Panc1 (cell line): ENCODE data around the gene ROBO3. TPM values are rescaled to one million over a fixed set of nuclear protein-coding genes. Genes with fewer than 3 reads are reported as not detected.

Experiments
- ATAC-seq: fragments of 200-7000 bp; cut with Tn5 transposase; 2 replicates; pipeline ENCODE4 v1.9.1; 2020; ENCODE audit warnings: mild to moderate bottlenecking, moderate library complexity
- BruUV-seq: library from RNA; stranded (reverse); fragments of 400-500 nt; replicated peaks from 2 replicates; lab custom pipeline; 2021; lab: Mats Ljungman, UMichigan
- CTCF ChIA-PET: fragments of 300-600 bp; sonication (Branson Sonifier 250); formaldehyde crosslinking; loops from one replicate; lab custom pipeline; 2022; ENCODE audit warnings: antibody characterized with exemption; lab: Charles Lee
- POLR2A ChIA-PET: fragments of 300-600 bp; sonication (Branson Sonifier 250); formaldehyde crosslinking; loops from one replicate; lab custom pipeline; 2022; ENCODE audit warnings: antibody characterized with exemption; lab: Charles Lee
- DNase-seq: peaks from one replicate; pipeline ENCODE4 v3.0.0-alpha.2; 2010; ENCODE audit warnings: low read depth, low spot score
- H3K27ac ChIP-seq: 2 replicates; pipeline ENCODE4 v1.5.1; 2011; ENCODE audit warnings: mild to moderate bottlenecking, low read length, inconsistent platforms
- H3K27me3 ChIP-seq: fragments of 200-500 bp; sonication (Bioruptor generic); 2 replicates; pipeline ENCODE4 v1.6.0; 2014; ENCODE audit warnings: low read length, inconsistent platforms; ENCODE audit not compliant: control insufficient read depth, insufficient read depth
- H3K36me3 ChIP-seq: fragments of 200-500 bp; sonication (Bioruptor generic); 2 replicates; pipeline ENCODE4 v1.5.1; 2014; ENCODE audit warnings: inconsistent platforms, mild to moderate bottlenecking, low read length, moderate library complexity; ENCODE audit not compliant: control insufficient read depth, insufficient read depth
- H3K4me1 ChIP-seq: 2 replicates; pipeline ENCODE4 v1.5.1; 2011; ENCODE audit warnings: inconsistent platforms, mild to moderate bottlenecking, low read length, moderate library complexity; ENCODE audit not compliant: control insufficient read depth, insufficient read depth
- H3K4me3 ChIP-seq, 2 experiments: 2 replicates each; pipeline ENCODE4 v1.5.1; 2011 to 2012; ENCODE audit warnings: low read depth in 2 of 2, low read length in 2 of 2, mild to moderate bottlenecking in 2 of 2, inconsistent platforms in 1 of 2, moderate library complexity in 1 of 2
- H3K9me3 ChIP-seq: fragments of 200-500 bp; sonication (Bioruptor generic); 2 replicates; pipeline ENCODE4 v1.5.1; 2014; ENCODE audit warnings: low read depth, mild to moderate bottlenecking, inconsistent platforms, low read length, moderate library complexity; ENCODE audit not compliant: control insufficient read depth, insufficient read depth
- CTCF ChIP-seq: fragments of 450-650 bp; IDR thresholded peaks from 2 replicates; pipeline ENCODE4 v1.5.1; 2017; ENCODE audit warnings: mild to moderate bottlenecking
- POLR2AphosphoS5 ChIP-seq: IDR thresholded peaks from 2 replicates; pipeline ENCODE4 v1.6.1; 2012; ENCODE audit warnings: mild to moderate bottlenecking, low read depth, low read length, moderate library complexity
- REST ChIP-seq, 2 experiments: IDR thresholded peaks; 2 replicates each; pipeline ENCODE4 v1.6.1; 2011 to 2012; ENCODE audit warnings: low read depth in 2 of 2, control low read depth in 1 of 2, low read length in 1 of 2, mild to moderate bottlenecking in 1 of 2, moderate library complexity in 1 of 2; ENCODE audit not compliant: insufficient read depth in 1 of 2
- SIN3A ChIP-seq: IDR thresholded peaks from 2 replicates; pipeline ENCODE4 v1.6.1; 2012; ENCODE audit warnings: low read depth, mild to moderate bottlenecking, low read length, moderate library complexity, borderline replicate concordance; ENCODE audit not compliant: insufficient read depth
- TCF7L2 ChIP-seq: IDR thresholded peaks from 2 replicates; pipeline ENCODE4 v1.6.1; 2011; ENCODE audit warnings: mild to moderate bottlenecking, low read depth, low read length, inconsistent platforms
- in situ Hi-C: cut with HindIII; loops from 2 replicates; pipeline ENCODE4 v1.10.0; 2016; ENCODE audit warnings: low sequenced_read_pairs, low pct_unique_long_range_greater_than_20kb
- intact Hi-C: fragments of 100-400 bp; cut with micrococcal nuclease; formaldehyde crosslinking; loops from one replicate; pipeline ENCODE4 v1.10.0; 2022; ENCODE audit not compliant: unreplicated experiment
- total RNA-seq: library from RNA; stranded (reverse); gene quantifications from one replicate; pipeline ENCODE4 v1.2.1, GENCODE V29; 2021; ENCODE audit not compliant: unreplicated experiment

The ROBO3 gene
- total RNA-seq, 1 experiment from 2014 or later, result 12.0 TPM

GRCh38 chr11:124880290-124880611 lies 15.0 kb downstream of the ROBO3 start:
- CTCF ChIA-PET, result no interaction called here

GRCh38 chr11:124880958-124881357 lies 15.7 kb downstream of the ROBO3 start:
- intact Hi-C loops (no loop called here), in situ Hi-C loops (no loop called here)
- CTCF ChIA-PET, result no interaction called here
- no peaks in the 10 kb centered on the region for H3K36me3 ChIP-seq
- H3K9me3 ChIP-seq, result no peaks in the 10 kb centered on the region
- H3K27ac ChIP-seq, result no peak overlapping the region
- ATAC-seq (no peak), DNase-seq (no peak)
- peaks cover 3% of the 10 kb centered on the region; the same call in 1 of the 2 replicates for H3K4me1 ChIP-seq
- TF ChIP-seq CTCF (no peak), SIN3A (no peak), TCF7L2 (no peak), REST (IDR thresholded peaks at IDR 0.05; ENCODE audit: insufficient read depth in 1 of 2, low read depth in 2 of 2, low read length in 1 of 2) (no peak), POLR2AphosphoS5 (no peak)
- BruUV-seq, result no TSS peak
- H3K4me3 ChIP-seq, result no peak overlapping the region
- no peaks in the 10 kb centered on the region for H3K27me3 ChIP-seq
- POLR2A ChIA-PET, result no interaction called here

More at GRCh38 chr11:124880290-124880611, 15.0 kb downstream of the ROBO3 start:
- Histone ChIP-seq H3K27me3 (no peaks in the 10 kb centered on the region), H3K4me1 (peaks cover 8% of the 10 kb centered on the region), H3K4me3 (no peak overlapping the region), H3K36me3 (no peaks in the 10 kb centered on the region), H3K27ac (no peak overlapping the region), H3K9me3 (no peaks in the 10 kb centered on the region)
- no peak for TF ChIP-seq CTCF
- no peak for TF ChIP-seq TCF7L2
- no peak for TF ChIP-seq SIN3A
- no peak for TF ChIP-seq REST (IDR thresholded peaks at IDR 0.05; ENCODE audit: insufficient read depth in 1 of 2, low read depth in 2 of 2, low read length in 1 of 2)
- TF ChIP-seq POLR2AphosphoS5, result no peak
- POLR2A ChIA-PET, result no interaction called here
- ATAC-seq (no peak), DNase-seq (no peak)
- BruUV-seq, result no TSS peak
- in situ Hi-C loops, result no loop called here
- intact Hi-C loops, result no loop called here
